HG02840 (cell line): ENCODE measurements around the gene DDX39A.
"Not testable (repeated sequence)": the region's sequence is repeated elsewhere in the genome, so short reads cannot be mapped to it uniquely, and the experiment has no call there.

Experiments used
- ATAC-seq: cut with Tn5 transposase; IDR thresholded peaks from one replicate; pipeline ENCODE4 v1.9.1; 2021; ENCODE audit warnings: mild to moderate bottlenecking, moderate library complexity, moderate number of reproducible peaks; ENCODE audit not compliant: unreplicated experiment, low FRiP score

Gene DDX39A

DNA sequence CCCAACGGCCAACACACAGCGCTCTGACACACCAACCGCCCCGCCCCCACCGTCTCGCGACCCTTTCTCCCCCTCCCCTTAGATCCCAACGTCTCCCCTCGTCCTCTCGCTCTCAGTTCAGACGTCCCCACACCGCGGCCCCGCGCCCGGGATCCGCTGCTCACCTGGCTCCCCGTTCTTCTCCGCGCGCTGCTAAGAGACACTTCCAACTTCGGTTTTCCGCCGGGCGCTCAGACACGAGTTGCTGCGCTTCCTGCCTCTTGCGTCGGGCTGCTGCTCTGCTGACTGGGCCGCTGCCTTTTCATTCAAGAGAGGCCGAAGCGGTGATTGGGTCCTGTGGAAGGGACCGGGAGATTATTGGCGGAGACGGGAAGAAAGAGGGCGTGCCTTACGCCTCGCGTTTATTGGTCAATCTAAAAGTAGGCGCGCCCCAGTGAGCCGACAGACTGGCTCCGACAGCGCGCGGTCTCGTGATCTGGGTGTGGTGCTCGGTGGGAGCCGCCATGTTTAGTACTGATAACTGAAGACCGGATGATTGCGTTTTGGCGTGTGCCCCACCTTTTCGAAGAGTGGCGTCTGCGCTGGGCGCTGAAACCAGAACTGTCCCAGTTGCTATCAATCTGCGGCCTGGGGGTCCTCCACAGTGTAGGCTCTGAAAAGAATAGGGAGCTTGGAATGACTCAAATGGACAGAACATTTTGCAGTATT, at the start of gene DDX39A:
Gene DDX39A, minus strand, starts transcription at position 236 of the 708 bp plus-strand sequence. CDS start 6,121 bp downstream, outside the sequence.
- peak; percentile 90 for ATAC-seq

DNA sequence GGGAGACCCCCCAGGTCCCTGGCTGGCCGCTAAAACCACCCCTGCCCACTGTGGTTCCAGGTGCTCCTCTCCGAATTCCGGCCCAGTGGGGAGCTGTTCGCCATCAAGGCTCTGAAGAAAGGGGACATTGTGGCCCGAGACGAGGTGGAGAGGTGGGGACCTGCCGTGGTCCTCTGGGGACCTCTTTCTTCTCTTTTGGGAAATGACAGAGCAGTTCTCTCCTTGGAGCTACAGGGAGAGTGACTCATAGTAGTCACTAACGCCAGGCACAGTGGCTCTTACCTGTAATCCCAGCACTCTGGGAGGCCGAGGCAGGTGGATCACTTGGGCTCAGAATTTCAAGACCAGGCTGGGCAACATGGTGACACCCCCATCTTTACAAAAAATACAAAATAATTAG, 48.7 kb upstream of the DDX39A start:
- no peak for ATAC-seq

DNA sequence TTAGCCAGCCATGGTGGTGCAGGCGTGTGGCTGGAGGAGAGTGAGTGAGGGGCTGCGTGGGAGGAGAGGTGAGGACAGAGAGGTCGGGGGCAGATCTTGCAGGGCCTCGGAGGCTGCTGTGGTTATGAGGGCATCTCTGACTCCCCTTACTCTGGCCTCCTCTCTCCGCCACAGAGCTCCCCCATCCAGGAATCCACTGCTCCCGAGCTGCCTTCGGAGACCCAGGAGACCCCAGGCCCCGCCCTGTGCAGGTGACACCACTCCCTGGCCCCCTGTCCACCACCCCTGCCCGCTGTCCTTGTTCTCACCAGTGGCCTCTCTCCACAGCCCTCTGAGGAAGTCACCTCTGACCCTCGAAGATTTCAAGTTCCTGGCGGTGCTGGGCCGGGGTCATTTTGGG, 48.2 kb upstream of the DDX39A start:
- ATAC-seq, result no peak

DNA sequence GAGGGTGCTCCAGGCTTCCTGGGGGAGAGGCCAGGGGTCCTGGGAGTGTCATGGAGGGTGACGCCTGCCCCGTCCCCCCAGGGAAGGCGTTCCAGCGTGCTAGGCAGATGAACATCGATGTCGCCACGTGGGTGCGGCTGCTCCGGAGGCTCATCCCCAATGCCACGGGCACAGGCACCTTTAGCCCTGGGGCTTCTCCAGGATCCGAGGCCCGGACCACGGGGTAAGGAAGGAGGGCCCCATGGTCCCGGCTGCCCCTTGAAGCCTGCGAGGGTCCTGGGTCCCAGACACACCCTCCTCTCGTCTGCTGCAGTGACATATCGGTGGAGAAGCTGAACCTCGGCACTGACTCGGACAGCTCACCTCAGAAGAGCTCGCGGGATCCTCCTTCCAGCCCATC, 44.6 kb upstream of the DDX39A start:
- no peak for ATAC-seq

GRCh38 chr19:14462401-14462800, 43.3 kb upstream of the DDX39A start:
- not testable (repeated sequence) for ATAC-seq

DNA sequence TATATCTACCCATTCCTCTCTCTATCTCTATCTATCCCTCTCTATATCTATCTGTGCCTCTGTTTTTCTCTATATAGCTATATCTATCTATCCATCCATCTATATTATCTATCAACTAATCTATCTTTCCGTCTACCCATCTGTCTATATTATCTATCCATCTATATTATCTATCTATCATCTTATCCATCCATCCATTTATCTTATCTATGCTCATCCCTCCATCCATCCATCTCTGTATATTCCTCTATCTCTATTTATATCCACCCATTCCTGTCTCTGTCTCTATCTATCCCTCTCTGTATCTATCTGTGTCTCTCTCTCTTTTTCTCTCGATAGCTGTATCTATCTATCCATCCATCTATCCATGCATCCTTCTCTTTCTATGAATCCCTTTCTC, 41.8 kb upstream of the DDX39A start:
- no peak for ATAC-seq

DNA sequence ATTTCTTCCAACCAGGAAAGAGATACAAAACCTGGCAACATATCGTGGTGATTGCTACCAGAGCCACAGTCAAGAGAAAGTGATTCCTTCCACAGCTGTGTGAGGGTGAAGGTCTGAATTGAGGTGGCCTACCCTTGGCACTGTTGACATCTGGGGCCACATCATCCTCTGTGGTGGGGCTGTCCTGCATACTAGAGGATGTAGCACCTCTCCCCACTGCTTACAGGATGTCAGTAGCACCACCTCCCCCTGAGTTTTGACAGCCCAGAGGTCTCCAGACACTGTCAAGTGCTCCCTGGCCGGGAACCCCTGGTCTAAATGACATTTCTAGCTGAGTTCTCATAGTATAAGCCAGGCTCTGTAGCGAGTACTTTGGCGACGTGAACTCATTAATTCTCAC, 40.6 kb upstream of the DDX39A start:
- ATAC-seq, result no peak

DNA sequence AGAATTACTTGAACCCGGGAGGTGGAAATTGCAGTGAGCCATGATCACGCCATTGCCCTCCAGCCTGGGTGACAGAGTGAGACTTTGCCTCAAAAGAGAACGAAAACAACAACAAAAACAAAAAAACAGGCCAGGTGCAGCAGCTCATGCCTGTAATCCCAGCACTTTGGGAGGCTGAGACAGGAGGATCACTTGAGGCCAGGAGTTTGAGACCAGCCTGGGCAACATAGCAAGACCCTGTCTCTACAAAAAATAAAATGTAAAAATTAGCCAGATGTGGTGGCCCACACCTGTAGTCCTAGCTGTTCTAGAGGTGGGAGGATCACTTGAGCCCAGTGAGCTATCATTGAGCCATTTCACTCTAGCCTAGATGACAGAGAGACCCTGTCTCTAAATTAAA, 33.2 kb upstream of the DDX39A start:
- ATAC-seq, result not testable (repeated sequence)

DNA sequence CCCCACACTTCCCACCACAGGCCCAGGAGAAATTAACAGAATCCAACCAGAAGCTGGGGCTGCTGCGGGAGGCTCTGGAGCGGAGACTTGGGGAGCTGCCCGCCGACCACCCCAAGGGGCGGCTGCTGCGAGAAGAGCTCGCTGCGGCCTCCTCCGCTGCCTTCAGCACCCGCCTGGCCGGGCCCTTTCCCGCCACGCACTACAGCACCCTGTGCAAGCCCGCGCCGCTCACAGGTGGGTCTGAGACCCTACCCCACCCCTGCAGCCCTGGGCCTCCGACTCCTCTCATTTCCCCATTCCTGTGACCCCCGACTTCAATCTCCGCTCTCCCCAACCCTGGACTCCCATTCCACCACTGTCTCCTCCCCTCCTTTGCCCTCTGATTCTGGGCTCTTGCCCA, 31.7 kb upstream of the DDX39A start:
- no peak for ATAC-seq

GRCh38 chr19:14450168-14450874, 31.2 kb upstream of the DDX39A start:
- ATAC-seq, result no peak

GRCh38 chr19:14449321-14449720, 30.2 kb upstream of the DDX39A start:
- ATAC-seq, result no peak

- ATAC-seq, result no peak
Observed at GRCh38 chr19:14446336-14447036, 27.3 kb upstream of the DDX39A start.

GRCh38 chr19:14443632-14444216, 24.6 kb upstream of the DDX39A start:
- ATAC-seq, result no peak

DNA sequence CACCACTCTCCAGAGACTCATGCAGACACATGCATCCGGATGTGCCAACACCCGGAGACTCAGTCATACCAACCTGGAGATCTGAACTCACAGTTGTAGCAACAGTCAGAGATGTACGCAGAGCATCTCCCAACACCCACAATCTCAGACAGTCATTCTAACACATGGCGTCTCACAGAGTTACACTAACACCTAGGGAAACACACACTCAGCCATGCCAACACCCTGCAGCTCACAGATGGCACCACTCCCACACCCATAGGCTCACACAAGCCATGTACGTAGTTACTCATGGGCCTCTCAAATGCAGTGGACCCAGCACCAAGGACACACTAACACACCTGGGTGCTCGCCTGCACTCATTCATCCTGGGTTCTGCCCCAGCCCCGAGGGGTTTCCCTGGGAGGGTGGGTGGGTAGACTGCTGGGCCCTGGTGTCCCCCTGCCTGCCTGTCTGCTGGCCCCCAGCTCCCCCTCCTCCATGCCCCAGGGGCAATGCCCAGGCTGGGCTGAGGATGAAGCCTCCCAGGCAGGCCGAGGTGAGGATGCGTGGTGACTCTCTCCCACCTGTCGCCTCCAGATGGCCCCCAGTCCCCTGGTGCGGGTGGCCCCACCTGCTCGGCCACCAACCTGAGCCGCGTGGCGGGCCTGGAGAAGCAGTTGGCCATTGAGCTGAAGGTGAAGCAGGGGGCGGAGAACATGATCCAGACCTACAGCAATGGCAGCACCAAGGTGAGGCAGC, 23.9 kb upstream of the DDX39A start:
- no peak for ATAC-seq

DNA sequence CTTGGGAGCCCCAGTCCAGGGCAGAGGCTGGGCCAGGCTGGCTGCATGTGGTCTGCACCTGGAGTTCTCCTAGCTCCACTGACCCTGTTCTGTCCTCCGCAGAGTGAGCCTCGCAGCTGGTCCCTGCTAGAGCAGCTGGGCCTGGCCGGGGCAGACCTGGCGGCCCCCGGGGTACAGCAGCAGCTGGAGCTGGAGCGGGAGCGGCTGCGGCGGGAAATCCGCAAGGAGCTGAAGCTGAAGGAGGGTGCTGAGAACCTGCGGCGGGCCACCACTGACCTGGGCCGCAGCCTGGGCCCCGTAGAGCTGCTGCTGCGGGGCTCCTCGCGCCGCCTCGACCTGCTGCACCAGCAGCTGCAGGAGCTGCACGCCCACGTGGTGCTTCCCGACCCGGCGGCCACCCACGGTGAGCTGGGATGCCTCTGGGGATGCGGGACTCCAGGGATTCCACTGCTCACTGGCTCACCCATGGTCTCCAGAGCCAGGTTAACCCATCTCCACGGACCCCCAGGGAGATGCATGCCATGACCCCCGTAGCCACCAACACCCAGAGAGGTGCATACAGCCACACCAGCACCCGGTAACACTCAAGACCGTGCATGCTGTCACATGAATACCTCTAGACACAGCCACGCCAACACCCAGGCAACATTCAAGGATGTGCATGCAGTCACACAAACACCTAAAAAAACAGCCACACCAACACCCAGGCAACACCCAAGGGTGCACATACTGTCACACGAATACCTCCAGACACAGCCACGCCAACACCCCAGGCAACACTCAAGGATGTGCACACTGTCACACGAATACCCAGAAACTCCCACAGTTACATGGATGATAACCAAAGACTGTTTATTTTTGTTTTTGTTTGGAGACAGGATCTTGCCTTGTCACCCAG, 22.1 kb upstream of the DDX39A start:
- no peak for ATAC-seq

DNA sequence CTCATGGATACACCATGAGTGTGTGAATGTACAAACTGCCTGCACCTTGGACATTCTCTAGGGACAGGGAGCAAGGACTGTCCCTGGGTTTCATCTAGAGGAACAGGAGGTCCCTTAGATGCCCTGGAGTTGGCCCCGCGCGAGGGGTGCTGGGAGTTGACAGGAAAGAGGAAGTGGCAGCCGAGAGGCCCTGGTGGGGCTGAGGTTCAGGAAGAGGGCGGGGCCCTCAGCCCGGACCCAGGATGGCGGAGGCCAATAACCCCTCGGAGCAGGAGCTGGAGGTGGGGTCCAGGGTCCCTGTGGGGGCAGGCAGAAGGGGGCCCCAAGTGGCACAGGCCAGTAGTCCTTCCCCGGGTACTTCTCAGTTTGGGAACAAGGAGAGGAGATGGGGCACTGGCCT, 20.9 kb upstream of the DDX39A start:
- ATAC-seq, result peak; percentile 79

GRCh38 chr19:14439014-14439413, 19.9 kb upstream of the DDX39A start:
- ATAC-seq, result no peak

DNA sequence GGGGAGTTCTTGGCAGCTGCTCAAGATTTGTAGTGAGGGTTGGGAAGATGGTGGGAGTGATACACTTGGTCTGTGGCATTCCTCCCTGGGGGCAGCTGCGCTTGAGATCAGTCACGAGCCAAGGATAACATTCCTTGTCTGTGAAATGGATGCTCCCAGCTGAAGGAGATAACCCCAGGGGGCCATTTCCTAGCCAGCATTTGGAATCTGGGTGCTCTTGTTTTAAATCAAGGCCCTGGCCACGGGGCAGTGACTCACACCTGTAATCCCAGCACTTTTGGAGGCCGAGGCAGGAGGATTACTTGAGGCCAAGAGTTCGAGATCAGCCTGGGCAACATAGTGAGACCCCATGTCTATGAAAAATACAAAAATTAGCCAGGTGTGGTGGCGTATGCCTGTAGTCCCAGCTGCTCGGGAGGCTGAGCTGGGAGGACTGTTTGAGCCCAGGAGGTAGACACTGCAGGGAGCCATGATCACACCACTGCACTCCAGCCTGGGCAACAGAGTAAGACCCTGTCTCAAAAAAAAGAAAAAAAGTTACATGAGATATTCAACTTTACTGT, 18.5 kb upstream of the DDX39A start:
- no peak for ATAC-seq
